HTERT RPE-1 (cell line): ENCODE measurements around the gene RASD1.

ENCODE experiments used
- in situ Hi-C: fragments of 300-500 bp; cut with MboI; formaldehyde crosslinking; loops from 4 replicates; pipeline ENCODE4 v1.14.3; 2020; ENCODE audit warnings: low sequenced_read_pairs

RASD1 gene

GRCh38 chr17:17511293-17511741 is 15.1 kb upstream of the RASD1 start:
- in situ Hi-C loops: no loop called here

- in situ Hi-C loops: no loop called here
Observed at GRCh38 chr17:17510456-17511292, 14.5 kb upstream of the RASD1 start.

GRCh38 chr17:17509601-17510425 is 13.6 kb upstream of the RASD1 start:
- in situ Hi-C loops: no loop called here

- in situ Hi-C loops: no loop called here
Observed at GRCh38 chr17:17508646-17509591, 12.7 kb upstream of the RASD1 start.

- in situ Hi-C loops: no loop called here
Observed at GRCh38 chr17:17508019-17508535, 11.9 kb upstream of the RASD1 start.

- in situ Hi-C loops: no loop called here
Observed at GRCh38 chr17:17507465-17508011, 11.3 kb upstream of the RASD1 start.

DNA sequence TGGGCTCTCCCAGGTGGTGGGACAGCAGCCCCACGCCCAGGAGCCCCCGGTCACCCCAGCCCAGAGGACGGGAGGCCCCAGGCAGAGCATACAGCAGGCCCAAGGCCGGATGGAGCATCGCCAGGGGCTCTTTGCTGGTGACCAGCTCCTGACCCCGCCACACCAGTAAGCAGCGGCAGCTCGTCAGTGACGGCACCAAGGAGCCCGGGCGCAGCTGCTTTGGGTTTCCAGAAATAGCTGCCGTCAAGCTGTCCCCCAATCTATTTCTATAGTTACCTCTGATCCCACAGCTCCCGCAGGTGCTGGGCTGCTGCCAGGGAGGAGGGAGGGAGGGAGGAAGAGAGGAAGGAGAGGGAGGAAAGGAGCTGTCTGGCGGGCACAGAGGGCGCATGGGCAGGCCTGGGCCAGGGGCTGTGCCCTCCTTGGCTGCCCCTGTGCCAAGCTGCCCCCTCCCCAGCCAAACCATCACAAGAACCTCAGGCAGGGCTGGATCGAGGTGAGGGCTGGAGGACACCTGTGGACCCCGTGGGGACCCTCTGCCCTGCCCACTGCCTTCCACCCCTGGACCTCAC is 10.8 kb upstream of the RASD1 start:
- in situ Hi-C loops: no loop called here

DNA sequence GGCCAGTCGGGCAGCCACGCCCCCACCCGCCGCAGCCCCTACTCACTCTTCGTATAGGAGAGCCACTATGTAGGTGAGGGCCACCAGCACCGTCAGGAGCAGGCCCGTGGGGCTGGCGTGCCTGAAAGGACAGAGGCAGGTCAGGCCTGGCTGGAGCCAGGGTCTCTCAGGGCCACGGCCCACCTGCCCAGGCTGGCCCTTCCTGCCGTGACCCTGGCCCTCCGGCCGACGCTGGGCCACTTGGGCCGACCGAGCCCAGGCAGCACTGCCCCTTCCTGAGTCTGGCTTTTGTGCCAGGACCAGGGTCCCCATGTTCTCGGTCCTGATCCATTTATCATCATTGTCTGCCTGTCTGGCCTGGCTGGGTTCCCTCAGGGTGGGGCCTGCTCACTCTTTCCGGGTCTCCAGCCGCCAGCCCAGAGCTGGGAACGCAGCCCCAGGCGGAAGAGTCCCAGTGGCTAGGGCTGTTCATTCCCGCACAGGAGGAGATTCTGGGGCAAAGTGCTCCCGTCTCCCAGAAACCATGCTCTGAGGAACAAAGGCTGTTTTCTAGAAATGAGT is 10.1 kb upstream of the RASD1 start:
- in situ Hi-C loops: no loop called here

GRCh38 chr17:17505610-17506171 is 9.5 kb upstream of the RASD1 start:
- in situ Hi-C loops: no loop called here

- in situ Hi-C loops: no loop called here
Observed at GRCh38 chr17:17505151-17505550, 9.0 kb upstream of the RASD1 start.

DNA sequence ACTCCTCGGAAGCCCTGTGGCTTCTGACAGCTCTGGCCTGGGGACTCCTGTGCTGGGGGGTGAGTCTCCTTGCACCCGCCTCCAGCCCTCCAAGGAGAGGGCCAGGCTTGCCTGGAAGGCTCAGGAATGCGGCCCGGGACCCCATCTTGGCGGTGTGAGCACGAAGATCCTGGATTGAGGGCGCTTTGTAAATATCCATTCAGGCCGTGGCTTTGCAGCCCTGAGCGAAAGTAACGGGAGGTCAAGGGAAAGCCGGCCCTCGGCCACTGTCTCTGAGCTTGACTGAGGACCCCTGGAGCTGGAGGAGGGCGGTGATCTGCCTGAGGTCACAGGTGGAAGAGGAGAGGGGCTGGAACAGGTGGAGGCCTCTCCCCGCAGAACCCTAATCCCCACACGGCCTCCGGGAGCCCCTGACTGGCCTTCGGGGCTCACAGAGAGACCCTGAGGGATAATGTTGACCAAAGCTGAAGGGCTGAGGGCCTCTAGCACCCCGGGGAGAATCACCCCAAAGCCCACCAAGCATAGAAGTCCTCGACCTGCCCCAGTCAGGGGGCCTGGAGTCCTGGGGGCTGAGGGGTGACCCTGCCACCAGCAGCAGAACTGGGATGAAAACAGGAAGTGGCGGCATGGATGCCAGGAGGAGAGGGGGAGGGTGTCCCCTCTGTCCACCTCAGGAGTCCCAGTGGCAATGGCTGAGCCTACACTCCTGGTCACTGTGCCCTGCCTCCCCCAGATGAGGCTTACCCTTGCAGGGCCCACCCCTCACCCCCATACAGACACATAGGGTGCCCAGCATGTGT is 8.3 kb upstream of the RASD1 start:
- in situ Hi-C loops: no loop called here

GRCh38 chr17:17503566-17504130 is 7.5 kb upstream of the RASD1 start:
- in situ Hi-C loops: no loop called here

- in situ Hi-C loops: no loop called here
Observed at GRCh38 chr17:17502741-17503565, 6.8 kb upstream of the RASD1 start.

GRCh38 chr17:17500999-17501605 is 4.9 kb upstream of the RASD1 start:
- in situ Hi-C loops: no loop called here

GRCh38 chr17:17499402-17500145 is 3.4 kb upstream of the RASD1 start:
- in situ Hi-C loops: no loop called here

GRCh38 chr17:17498606-17499301 is 2.6 kb upstream of the RASD1 start:
- in situ Hi-C loops: no loop called here
